HepG2 (cell line): Measurements from ENCODE around the gene CUL4A. TPM values are rescaled to one million over a fixed set of nuclear protein-coding genes. Genes with fewer than 3 reads are reported as not detected.

Experiments
- DMTF1 ChIP-seq: sonication (generic); formaldehyde crosslinking; IDR thresholded peaks from 2 replicates; pipeline ENCODE4 v1.4.0; 2020; ENCODE audit warnings: mild to moderate bottlenecking, missing genetic modification reagents
- DR1 ChIP-seq: sonication (generic); formaldehyde crosslinking; IDR thresholded peaks from 2 replicates; pipeline ENCODE4 v1.8.0; 2021; ENCODE audit warnings: mild to moderate bottlenecking, missing genetic modification reagents, inconsistent platforms
- ESRRA ChIP-seq: sonication (generic); formaldehyde crosslinking; IDR thresholded peaks from 2 replicates; pipeline ENCODE4 v1.5.1; 2020; ENCODE audit warnings: mild to moderate bottlenecking, low read depth, missing genetic modification reagents
- EZH2 ChIP-seq: conservative IDR thresholded peaks from 2 replicates; pipeline ENCODE4 v1.6.1; 2012; ENCODE audit warnings: mild to moderate bottlenecking, low read depth, low read length, moderate library complexity
- GATAD2A ChIP-seq: IDR thresholded peaks from 2 replicates; pipeline ENCODE4 v1.6.1; 2016
- HNRNPK ChIP-seq: fragments of 200-400 bp; formaldehyde crosslinking; IDR thresholded peaks from 2 replicates; pipeline ENCODE4 v1.6.1; 2018; ENCODE audit warnings: low read length, low read depth, moderate library complexity, mild to moderate bottlenecking; ENCODE audit not compliant: poor library complexity, severe bottlenecking
- SALL2 ChIP-seq: sonication (generic); formaldehyde crosslinking; IDR thresholded peaks from 2 replicates; pipeline ENCODE4 v1.8.1; 2023; ENCODE audit warnings: mild to moderate bottlenecking, missing genetic modification reagents, inconsistent platforms
- TARDBP ChIP-seq: sonication (generic); formaldehyde crosslinking; IDR thresholded peaks from 2 replicates; pipeline ENCODE4 v1.8.0; 2022; ENCODE audit warnings: mild to moderate bottlenecking, missing genetic modification reagents
- WIZ ChIP-seq: sonication (generic); formaldehyde crosslinking; IDR thresholded peaks from 2 replicates; pipeline ENCODE4 v1.5.1; 2020; ENCODE audit warnings: mild to moderate bottlenecking, missing genetic modification reagents
- ZNF331 ChIP-seq: sonication (generic); formaldehyde crosslinking; IDR thresholded peaks from 2 replicates; pipeline ENCODE4 v1.4.0; 2020; ENCODE audit warnings: missing genetic modification reagents
- ZNF460 ChIP-seq: sonication (generic); formaldehyde crosslinking; IDR thresholded peaks from 2 replicates; pipeline ENCODE4 v1.5.1; 2020; ENCODE audit warnings: missing genetic modification reagents, mild to moderate bottlenecking, borderline replicate concordance
- ZNF607 ChIP-seq: sonication (generic); formaldehyde crosslinking; IDR thresholded peaks from 2 replicates; pipeline ENCODE4 v1.5.1; 2020; ENCODE audit warnings: missing genetic modification reagents, mild to moderate bottlenecking, borderline replicate concordance
- ZNF777 ChIP-seq: sonication (generic); formaldehyde crosslinking; IDR thresholded peaks from 2 replicates; pipeline ENCODE4 v1.4.0; 2020; ENCODE audit warnings: missing genetic modification reagents
- ZXDC ChIP-seq: sonication (generic); formaldehyde crosslinking; IDR thresholded peaks from 2 replicates; pipeline ENCODE4 v1.5.0; 2020; ENCODE audit warnings: mild to moderate bottlenecking, missing genetic modification reagents
- polyA plus RNA-seq, 8 experiments: library from polyadenylated mRNA; depleted of rRNA in 3 of 8; stranded (reverse) in 7 of 8; unstranded in 1 of 8; fragments of >200 nt; fragmentation: Illumina TruSeq in 4 of 8; extraction: Trizol in 4 of 8; gene quantifications; 2 replicates each; pipeline versions ENCODE4 v1.2.1 to v1.2.3, GENCODE V29; 2011 to 2016; ENCODE audit warnings: low read depth in 4 of 8, missing spikeins in 1 of 8, mixed read lengths in 1 of 8; ENCODE audit not compliant: insufficient read depth in 1 of 8
- total RNA-seq, 5 experiments: library from RNA; depleted of rRNA; stranded (reverse); fragments of >200 nt; fragmentation: Illumina TruSeq; extraction: Trizol; gene quantifications; 2 replicates each; pipeline ENCODE4 v1.2.3, GENCODE V29; 2016; ENCODE audit warnings: low read depth in 1 of 5
- TF ChIP-seq, protein P1 (sequence below): sonication (generic); formaldehyde crosslinking; IDR thresholded peaks from 2 replicates; pipeline ENCODE4 v1.8.0; 2022; ENCODE audit warnings: low read depth, missing genetic modification reagents
- TF ChIP-seq, protein P2 (sequence below): sonication (generic); formaldehyde crosslinking; IDR thresholded peaks from 2 replicates; pipeline ENCODE4 v1.8.0; 2022; ENCODE audit warnings: mild to moderate bottlenecking, missing genetic modification reagents
- TF ChIP-seq, protein P3 (sequence below): sonication (generic); formaldehyde crosslinking; IDR thresholded peaks from 2 replicates; pipeline ENCODE4 v1.5.0; 2020; ENCODE audit warnings: mild to moderate bottlenecking, missing genetic modification reagents
- TF ChIP-seq, protein P4 (sequence below): sonication (generic); formaldehyde crosslinking; conservative IDR thresholded peaks from 2 replicates; pipeline ENCODE4 v1.4.0; 2020; ENCODE audit warnings: missing genetic modification reagents

CUL4A gene
- total and polyA plus RNA-seq, 2 of the 13 experiments (the other 11 are each of a cell fraction or from before 2014, with no cell fraction given) = 51.2 to 75.3 TPM

DNA sequence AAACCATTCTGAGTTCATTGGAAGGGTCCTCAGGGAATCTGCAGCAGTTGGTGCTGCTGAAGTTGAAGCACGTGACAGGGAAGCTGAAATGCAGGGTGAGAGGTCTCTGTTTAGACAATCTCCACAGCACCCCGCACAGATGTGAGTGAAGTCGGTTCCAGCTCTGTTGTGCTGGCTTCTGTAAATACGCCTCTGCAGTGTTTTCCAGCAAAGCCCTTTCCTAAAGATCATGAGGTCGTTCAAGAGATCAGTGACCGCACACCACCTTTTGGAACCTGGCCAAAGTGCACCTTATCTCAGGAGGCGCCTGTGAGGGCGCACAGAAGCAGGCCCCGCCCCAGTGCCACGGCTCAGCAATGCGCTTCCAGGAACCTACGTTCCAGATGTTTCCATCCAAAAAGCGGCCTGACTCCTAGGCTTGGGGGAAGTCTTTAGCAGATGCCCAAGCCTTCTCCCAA is 10.8 kb downstream of the CUL4A start (continued):
- TF ChIP-seq, protein P1, sequence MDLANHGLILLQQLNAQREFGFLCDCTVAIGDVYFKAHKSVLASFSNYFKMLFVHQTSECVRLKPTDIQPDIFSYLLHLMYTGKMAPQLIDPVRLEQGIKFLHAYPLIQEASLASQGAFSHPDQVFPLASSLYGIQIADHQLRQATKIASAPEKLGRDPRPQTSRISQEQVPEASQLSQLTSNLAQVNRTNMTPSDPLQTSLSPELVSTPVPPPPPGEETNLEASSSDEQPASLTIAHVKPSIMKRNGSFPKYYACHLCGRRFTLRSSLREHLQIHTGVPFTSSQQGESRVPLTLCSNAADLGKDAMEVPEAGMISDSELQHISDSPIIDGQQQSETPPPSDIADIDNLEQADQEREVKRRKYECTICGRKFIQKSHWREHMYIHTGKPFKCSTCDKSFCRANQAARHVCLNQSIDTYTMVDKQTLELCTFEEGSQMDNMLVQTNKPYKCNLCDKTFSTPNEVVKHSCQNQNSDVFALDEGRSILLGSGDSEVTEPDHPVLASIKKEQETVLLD (CRISPR knock-in tag) = no peak
- no peak for TF ChIP-seq ZXDC (CRISPR knock-in tag)
- TF ChIP-seq ZNF331 (CRISPR knock-in tag) = peak; percentile 94
- peak; percentile 81 for TF ChIP-seq GATAD2A
- no peak; the same call in 1 of the 2 replicates for TF ChIP-seq ZNF607 (CRISPR knock-in tag)
- TF ChIP-seq, protein P2, sequence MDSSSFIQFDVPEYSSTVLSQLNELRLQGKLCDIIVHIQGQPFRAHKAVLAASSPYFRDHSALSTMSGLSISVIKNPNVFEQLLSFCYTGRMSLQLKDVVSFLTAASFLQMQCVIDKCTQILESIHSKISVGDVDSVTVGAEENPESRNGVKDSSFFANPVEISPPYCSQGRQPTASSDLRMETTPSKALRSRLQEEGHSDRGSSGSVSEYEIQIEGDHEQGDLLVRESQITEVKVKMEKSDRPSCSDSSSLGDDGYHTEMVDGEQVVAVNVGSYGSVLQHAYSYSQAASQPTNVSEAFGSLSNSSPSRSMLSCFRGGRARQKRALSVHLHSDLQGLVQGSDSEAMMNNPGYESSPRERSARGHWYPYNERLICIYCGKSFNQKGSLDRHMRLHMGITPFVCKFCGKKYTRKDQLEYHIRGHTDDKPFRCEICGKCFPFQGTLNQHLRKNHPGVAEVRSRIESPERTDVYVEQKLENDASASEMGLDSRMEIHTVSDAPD (CRISPR knock-in tag) = no peak
- no peak for TF ChIP-seq ZNF777
- no peak for TF ChIP-seq DR1 (CRISPR knock-in tag)
- TF ChIP-seq, protein P3, sequence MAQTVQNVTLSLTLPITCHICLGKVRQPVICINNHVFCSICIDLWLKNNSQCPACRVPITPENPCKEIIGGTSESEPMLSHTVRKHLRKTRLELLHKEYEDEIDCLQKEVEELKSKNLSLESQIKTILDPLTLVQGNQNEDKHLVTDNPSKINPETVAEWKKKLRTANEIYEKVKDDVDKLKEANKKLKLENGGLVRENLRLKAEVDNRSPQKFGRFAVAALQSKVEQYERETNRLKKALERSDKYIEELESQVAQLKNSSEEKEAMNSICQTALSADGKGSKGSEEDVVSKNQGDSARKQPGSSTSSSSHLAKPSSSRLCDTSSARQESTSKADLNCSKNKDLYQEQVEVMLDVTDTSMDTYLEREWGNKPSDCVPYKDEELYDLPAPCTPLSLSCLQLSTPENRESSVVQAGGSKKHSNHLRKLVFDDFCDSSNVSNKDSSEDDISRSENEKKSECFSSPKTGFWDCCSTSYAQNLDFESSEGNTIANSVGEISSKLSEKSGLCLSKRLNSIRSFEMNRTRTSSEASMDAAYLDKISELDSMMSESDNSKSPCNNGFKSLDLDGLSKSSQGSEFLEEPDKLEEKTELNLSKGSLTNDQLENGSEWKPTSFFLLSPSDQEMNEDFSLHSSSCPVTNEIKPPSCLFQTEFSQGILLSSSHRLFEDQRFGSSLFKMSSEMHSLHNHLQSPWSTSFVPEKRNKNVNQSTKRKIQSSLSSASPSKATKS (CRISPR knock-in tag) = no peak
- TF ChIP-seq ESRRA (CRISPR knock-in tag) = peak; percentile 90; the same call in 1 of the 2 replicates
- TF ChIP-seq SALL2 = no peak
- TF ChIP-seq TARDBP (CRISPR knock-in tag) = peak; percentile 48; the same call in 1 of the 2 replicates
- TF ChIP-seq HNRNPK = no peak
- TF ChIP-seq DMTF1 (CRISPR knock-in tag) = no peak
- no peak for TF ChIP-seq WIZ (CRISPR knock-in tag)
- TF ChIP-seq, protein P4, sequence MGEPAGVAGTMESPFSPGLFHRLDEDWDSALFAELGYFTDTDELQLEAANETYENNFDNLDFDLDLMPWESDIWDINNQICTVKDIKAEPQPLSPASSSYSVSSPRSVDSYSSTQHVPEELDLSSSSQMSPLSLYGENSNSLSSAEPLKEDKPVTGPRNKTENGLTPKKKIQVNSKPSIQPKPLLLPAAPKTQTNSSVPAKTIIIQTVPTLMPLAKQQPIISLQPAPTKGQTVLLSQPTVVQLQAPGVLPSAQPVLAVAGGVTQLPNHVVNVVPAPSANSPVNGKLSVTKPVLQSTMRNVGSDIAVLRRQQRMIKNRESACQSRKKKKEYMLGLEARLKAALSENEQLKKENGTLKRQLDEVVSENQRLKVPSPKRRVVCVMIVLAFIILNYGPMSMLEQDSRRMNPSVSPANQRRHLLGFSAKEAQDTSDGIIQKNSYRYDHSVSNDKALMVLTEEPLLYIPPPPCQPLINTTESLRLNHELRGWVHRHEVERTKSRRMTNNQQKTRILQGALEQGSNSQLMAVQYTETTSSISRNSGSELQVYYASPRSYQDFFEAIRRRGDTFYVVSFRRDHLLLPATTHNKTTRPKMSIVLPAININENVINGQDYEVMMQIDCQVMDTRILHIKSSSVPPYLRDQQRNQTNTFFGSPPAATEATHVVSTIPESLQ (CRISPR knock-in tag) = no peak
- no peak for TF ChIP-seq EZH2
- no peak; the same call in 1 of the 2 replicates for TF ChIP-seq ZNF460
